PFSK-1 (cell line): ENCODE measurements around the gene MBNL2.

ENCODE experiments used
- FOXP2 ChIP-seq: optimal IDR thresholded peaks from 2 replicates; pipeline ENCODE3; 2011; ENCODE audit warnings: borderline replicate concordance, control low read depth, inconsistent platforms; ENCODE audit not compliant: insufficient read depth; ENCODE audit errors: extremely low read length, extremely low read depth
- POLR2AphosphoS5 ChIP-seq: IDR thresholded peaks from 2 replicates; pipeline ENCODE4 v1.6.1; 2012; ENCODE audit warnings: low read depth, mild to moderate bottlenecking, control low read depth, low read length, moderate library complexity
- SIN3A ChIP-seq: IDR thresholded peaks from 2 replicates; pipeline ENCODE4 v1.6.1; 2012; ENCODE audit warnings: mild to moderate bottlenecking, low read length, moderate library complexity, borderline replicate concordance; ENCODE audit not compliant: insufficient read depth
- TAF1 ChIP-seq: IDR thresholded peaks from 2 replicates; pipeline ENCODE4 v1.6.1; 2012; ENCODE audit warnings: low read length, control low read depth, borderline replicate concordance; ENCODE audit not compliant: insufficient read depth
- TF ChIP-seq, protein P1 (sequence below), 2 experiments: IDR thresholded peaks; 2 replicates each; pipeline versions ENCODE4 v1.6.1 to v1.8.0; 2011 to 2012; ENCODE audit warnings: low read depth in 2 of 2, low read length in 2 of 2, control low read depth in 1 of 2, inconsistent platforms in 1 of 2, mild to moderate bottlenecking in 1 of 2, moderate library complexity in 1 of 2; ENCODE audit not compliant: insufficient read depth in 1 of 2

Gene MBNL2

DNA sequence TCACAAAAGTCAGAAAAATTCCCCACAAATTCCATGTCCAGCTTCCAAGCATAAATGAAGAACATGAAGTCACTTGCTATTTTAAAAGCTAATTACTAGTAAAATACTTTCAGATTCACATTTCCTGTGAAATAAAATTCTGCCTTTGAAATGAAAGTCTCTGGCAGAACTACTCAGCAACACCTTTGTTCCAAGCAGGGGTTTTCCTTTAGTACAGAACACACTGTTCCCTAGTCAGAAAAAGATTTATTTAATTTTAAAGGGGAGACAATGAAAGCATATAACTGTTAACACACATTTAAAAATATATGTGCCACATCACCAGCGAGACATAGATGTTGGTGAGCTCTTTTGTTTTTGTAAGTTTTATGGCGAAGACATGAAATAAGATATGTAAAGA, 185.4 kb downstream of the MBNL2 start:
- TF ChIP-seq FOXP2 = no peak
- TF ChIP-seq TAF1 = no peak
- TF ChIP-seq, protein P1, sequence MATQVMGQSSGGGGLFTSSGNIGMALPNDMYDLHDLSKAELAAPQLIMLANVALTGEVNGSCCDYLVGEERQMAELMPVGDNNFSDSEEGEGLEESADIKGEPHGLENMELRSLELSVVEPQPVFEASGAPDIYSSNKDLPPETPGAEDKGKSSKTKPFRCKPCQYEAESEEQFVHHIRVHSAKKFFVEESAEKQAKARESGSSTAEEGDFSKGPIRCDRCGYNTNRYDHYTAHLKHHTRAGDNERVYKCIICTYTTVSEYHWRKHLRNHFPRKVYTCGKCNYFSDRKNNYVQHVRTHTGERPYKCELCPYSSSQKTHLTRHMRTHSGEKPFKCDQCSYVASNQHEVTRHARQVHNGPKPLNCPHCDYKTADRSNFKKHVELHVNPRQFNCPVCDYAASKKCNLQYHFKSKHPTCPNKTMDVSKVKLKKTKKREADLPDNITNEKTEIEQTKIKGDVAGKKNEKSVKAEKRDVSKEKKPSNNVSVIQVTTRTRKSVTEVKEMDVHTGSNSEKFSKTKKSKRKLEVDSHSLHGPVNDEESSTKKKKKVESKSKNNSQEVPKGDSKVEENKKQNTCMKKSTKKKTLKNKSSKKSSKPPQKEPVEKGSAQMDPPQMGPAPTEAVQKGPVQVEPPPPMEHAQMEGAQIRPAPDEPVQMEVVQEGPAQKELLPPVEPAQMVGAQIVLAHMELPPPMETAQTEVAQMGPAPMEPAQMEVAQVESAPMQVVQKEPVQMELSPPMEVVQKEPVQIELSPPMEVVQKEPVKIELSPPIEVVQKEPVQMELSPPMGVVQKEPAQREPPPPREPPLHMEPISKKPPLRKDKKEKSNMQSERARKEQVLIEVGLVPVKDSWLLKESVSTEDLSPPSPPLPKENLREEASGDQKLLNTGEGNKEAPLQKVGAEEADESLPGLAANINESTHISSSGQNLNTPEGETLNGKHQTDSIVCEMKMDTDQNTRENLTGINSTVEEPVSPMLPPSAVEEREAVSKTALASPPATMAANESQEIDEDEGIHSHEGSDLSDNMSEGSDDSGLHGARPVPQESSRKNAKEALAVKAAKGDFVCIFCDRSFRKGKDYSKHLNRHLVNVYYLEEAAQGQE (IDR thresholded peaks at IDR 0.05; ENCODE audit: insufficient read depth in 1 of 2, low read depth in 2 of 2, low read length in 2 of 2) = no peak
- no peak for TF ChIP-seq POLR2AphosphoS5
- TF ChIP-seq SIN3A = no peak

DNA sequence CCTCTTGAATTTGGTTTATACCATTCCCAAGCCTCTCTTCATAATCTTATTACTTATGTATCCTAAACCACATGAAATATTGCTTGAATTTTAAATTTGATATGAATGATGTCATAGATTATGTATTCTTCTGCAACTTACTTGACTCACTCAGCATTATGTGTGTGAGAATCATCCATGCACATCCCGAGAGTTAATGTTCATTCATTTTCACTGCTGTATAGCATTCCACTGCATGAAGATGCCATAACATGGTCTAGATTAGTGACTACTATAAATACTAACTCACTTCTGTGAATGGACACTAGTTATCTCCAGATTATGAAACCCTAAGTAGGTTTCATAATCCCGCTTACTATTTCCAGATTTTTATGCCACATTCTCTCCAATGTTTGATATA, 186.8 kb downstream of the MBNL2 start:
- TF ChIP-seq, protein P1 (IDR thresholded peaks at IDR 0.05; ENCODE audit: insufficient read depth in 1 of 2, low read depth in 2 of 2, low read length in 2 of 2) = no peak
- TF ChIP-seq TAF1 (no peak), SIN3A (no peak), FOXP2 (no peak), POLR2AphosphoS5 (no peak)

DNA sequence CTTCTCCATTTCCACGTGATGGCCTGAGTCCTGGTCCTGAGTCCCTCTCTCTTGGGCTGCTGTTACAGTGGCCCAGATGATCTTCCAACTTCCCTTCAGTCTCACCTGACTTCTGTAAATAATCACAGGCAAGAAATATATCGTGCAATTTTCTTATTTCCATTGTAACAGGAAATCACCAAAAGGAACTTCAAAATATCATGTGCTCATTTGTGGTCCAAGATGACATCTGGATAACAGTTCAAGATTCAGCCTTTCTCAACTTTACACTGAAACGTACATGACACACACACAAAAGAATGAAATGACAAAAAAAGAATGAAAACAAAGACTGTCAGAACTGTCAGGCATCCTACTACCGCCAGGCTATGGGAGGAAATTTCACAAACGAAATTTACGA, 189.9 kb downstream of the MBNL2 start:
- TF ChIP-seq, protein P1 (IDR thresholded peaks at IDR 0.05; ENCODE audit: insufficient read depth in 1 of 2, low read depth in 2 of 2, low read length in 2 of 2) = no peak
- TF ChIP-seq TAF1 (no peak), SIN3A (no peak), POLR2AphosphoS5 (no peak), FOXP2 (no peak)

DNA sequence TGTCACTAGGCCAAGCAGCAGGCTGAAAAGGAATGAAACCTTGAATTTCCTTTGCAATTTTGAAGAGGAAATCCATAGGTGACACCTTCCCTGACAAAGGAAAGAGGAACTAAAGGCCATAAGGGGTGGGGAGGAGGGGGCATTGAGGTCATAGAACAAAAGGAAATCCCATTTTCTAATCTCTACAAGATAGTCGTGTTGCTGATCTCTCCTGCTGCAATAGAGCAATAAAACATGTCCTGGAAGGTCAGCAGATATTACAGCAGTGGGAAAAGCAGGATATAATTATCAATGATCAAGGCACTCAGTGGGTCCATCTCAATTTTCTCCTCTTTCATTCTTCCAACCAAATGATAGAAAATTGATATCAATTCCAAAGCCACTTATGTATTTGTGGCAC, 191.6 kb downstream of the MBNL2 start:
- TF ChIP-seq POLR2AphosphoS5 = no peak
- no peak for TF ChIP-seq FOXP2
- TF ChIP-seq TAF1 = no peak
- TF ChIP-seq, protein P1 (IDR thresholded peaks at IDR 0.05; ENCODE audit: insufficient read depth in 1 of 2, low read depth in 2 of 2, low read length in 2 of 2) = no peak
- no peak for TF ChIP-seq SIN3A

DNA sequence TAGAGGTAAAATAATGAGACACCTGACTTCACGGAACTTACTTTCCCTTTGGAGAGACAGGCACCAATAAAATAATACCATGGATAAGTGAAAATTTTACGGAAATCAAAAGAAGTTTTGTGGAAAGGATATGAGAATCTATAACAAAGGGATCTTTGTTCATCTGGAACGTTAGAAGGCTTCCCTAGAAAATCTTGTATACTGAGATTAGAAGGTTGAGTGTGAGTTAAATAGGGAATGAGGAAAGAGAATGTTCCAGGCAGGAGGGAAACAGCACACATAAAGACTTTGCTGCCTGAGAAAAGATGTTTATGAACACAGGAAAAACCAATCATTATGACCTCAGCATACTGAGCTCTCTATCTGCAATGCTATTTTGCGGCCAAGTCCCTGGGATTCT, 192.3 kb downstream of the MBNL2 start:
- TF ChIP-seq, protein P1 (IDR thresholded peaks at IDR 0.05; ENCODE audit: insufficient read depth in 1 of 2, low read depth in 2 of 2, low read length in 2 of 2) = no peak
- TF ChIP-seq TAF1 (no peak), SIN3A (no peak), POLR2AphosphoS5 (no peak), FOXP2 (no peak)
